Gastrocnemius medialis (tissue), 4 donors: Measurements from ENCODE around the gene RIMKLB.

Source experiments
- CTCF ChIP-seq, 5 experiments: fragments of 450-650 bp in 3 of 5; fragments of 200-600 bp in 2 of 5; sonication (generic) in 2 of 5; IDR thresholded peaks in 4 of 5; conservative IDR thresholded peaks in 1 of 5; 1 replicate in 4 of 5; 2 replicates in 1 of 5; pipeline ENCODE4 v1.5.1; 2016 to 2019; ENCODE audit warnings: antibody characterized with exemption in 5 of 5, mild to moderate bottlenecking in 3 of 5, moderate library complexity in 3 of 5
- POLR2A ChIP-seq, 2 donors: fragments of 450-650 bp; IDR thresholded peaks; one replicate each; pipeline ENCODE4 v1.6.1; 2017; ENCODE audit warnings: antibody characterized with exemption in 2 of 2, mild to moderate bottlenecking in 2 of 2, moderate library complexity in 2 of 2

GRCh38 chr12:8665759-8666158 is 32.0 kb upstream of the RIMKLB start:
- TF ChIP-seq CTCF (IDR thresholded peaks at IDR 0.05 in 4 of 5, conservative IDR thresholded peaks at IDR 0.05 in 1 of 5): no peak
- no peak for TF ChIP-seq POLR2A (IDR thresholded peaks at IDR 0.05)
